Neuronal stem cell (in vitro differentiated cells): ENCODE measurements around the gene PMPCB.

Experiments
- DNase-seq: peaks from one replicate; pipeline ENCODE4 v3.0.0-alpha.2; 2013; ENCODE audit warnings: low spot score
- H2AFZ ChIP-seq: one replicate; pipeline ENCODE4 v1.6.1; 2013; ENCODE audit warnings: mild to moderate bottlenecking, low read length, inconsistent platforms
- H2AK5ac ChIP-seq: 2 replicates; pipeline ENCODE4 v1.6.1; 2013; ENCODE audit warnings: low read depth, mild to moderate bottlenecking, inconsistent platforms, low read length, moderate library complexity, mixed read lengths
- H2BK120ac ChIP-seq: 2 replicates; pipeline ENCODE4 v1.6.1; 2013; ENCODE audit warnings: low read depth, mild to moderate bottlenecking, inconsistent platforms, low read length, moderate library complexity, mixed read lengths
- H2BK12ac ChIP-seq: one replicate; pipeline ENCODE4 v1.6.1; 2013; ENCODE audit warnings: low read length, inconsistent platforms
- H2BK15ac ChIP-seq: 2 replicates; pipeline ENCODE4 v1.6.1; 2013; ENCODE audit warnings: mild to moderate bottlenecking, low read length, inconsistent platforms, mixed read lengths
- H2BK5ac ChIP-seq: one replicate; pipeline ENCODE4 v1.6.1; 2013; ENCODE audit warnings: inconsistent platforms, mild to moderate bottlenecking, low read length, moderate library complexity
- H3K14ac ChIP-seq: one replicate; pipeline ENCODE4 v1.6.1; 2013; ENCODE audit warnings: low read length, inconsistent platforms
- H3K18ac ChIP-seq: 2 replicates; pipeline ENCODE4 v1.6.1; 2013; ENCODE audit warnings: low read length, inconsistent platforms
- H3K23ac ChIP-seq: 2 replicates; pipeline ENCODE4 v1.6.1; 2013; ENCODE audit warnings: low read depth, mild to moderate bottlenecking, mixed read lengths, low read length, inconsistent platforms; ENCODE audit not compliant: poor library complexity
- H3K27ac ChIP-seq: replicated peaks from 3 replicates; pipeline ENCODE4 v1.5.1; 2013; ENCODE audit warnings: low read length, inconsistent platforms
- H3K27me3 ChIP-seq, 3 experiments: 2 replicates each; pipeline ENCODE4 v1.6.1; 2013; ENCODE audit warnings: low read length in 3 of 3, mild to moderate bottlenecking in 2 of 3, inconsistent platforms in 1 of 3, low read depth in 1 of 3, mixed read lengths in 1 of 3, moderate library complexity in 1 of 3; ENCODE audit not compliant: control insufficient read depth in 3 of 3, insufficient read depth in 3 of 3
- H3K36me3 ChIP-seq, 2 donors: replicated peaks in 1 of 2; 2 replicates each; pipeline ENCODE4 v1.6.1; 2013; ENCODE audit warnings: low read length in 2 of 2; ENCODE audit not compliant: control insufficient read depth in 2 of 2, insufficient read depth in 2 of 2
- H3K4ac ChIP-seq: 2 replicates; pipeline ENCODE4 v1.6.1; 2013; ENCODE audit warnings: inconsistent platforms, mild to moderate bottlenecking, low read length, moderate library complexity
- H3K4me1 ChIP-seq, 2 donors: 1 replicate in 1 of 2; 2 replicates in 1 of 2; pipeline ENCODE4 v1.6.1; 2013; ENCODE audit warnings: low read length in 2 of 2, low read depth in 1 of 2; ENCODE audit not compliant: control insufficient read depth in 2 of 2, insufficient read depth in 1 of 2
- H3K4me2 ChIP-seq: one replicate; pipeline ENCODE4 v1.6.1; 2013; ENCODE audit warnings: mild to moderate bottlenecking, low read length, inconsistent platforms; ENCODE audit not compliant: insufficient read depth, poor library complexity, severe bottlenecking
- H3K4me3 ChIP-seq, 2 donors: 2 replicates each; pipeline ENCODE4 v1.5.1; 2013; ENCODE audit warnings: low read length in 2 of 2, mild to moderate bottlenecking in 2 of 2, inconsistent platforms in 1 of 2, moderate library complexity in 1 of 2
- H3K79me1 ChIP-seq: one replicate; pipeline ENCODE4 v1.6.1; 2013; ENCODE audit warnings: low read depth, mild to moderate bottlenecking, inconsistent platforms, low read length, moderate library complexity
- H3K9ac ChIP-seq: one replicate; pipeline ENCODE4 v1.6.1; 2013; ENCODE audit warnings: mild to moderate bottlenecking, low read depth, low read length, inconsistent platforms; ENCODE audit not compliant: poor library complexity
- H3K9me3 ChIP-seq, 2 donors: replicated peaks in 1 of 2; 2 replicates each; pipeline versions ENCODE3 to v1.6.1; 2013; ENCODE audit warnings: low read length in 2 of 2, mild to moderate bottlenecking in 2 of 2, inconsistent platforms in 1 of 2, low read depth in 1 of 2, mixed read lengths in 1 of 2, moderate library complexity in 1 of 2; ENCODE audit not compliant: control insufficient read depth in 2 of 2, insufficient read depth in 1 of 2
- H4K8ac ChIP-seq: one replicate; pipeline ENCODE4 v1.6.1; 2013; ENCODE audit warnings: low read depth, mild to moderate bottlenecking, inconsistent platforms, low read length, moderate library complexity
- H4K91ac ChIP-seq: one replicate; pipeline ENCODE4 v1.6.1; 2013; ENCODE audit warnings: low read length, low read depth, mild to moderate bottlenecking, inconsistent platforms; ENCODE audit not compliant: poor library complexity
- WGBS, 2 donors: extraction: QIAGEN DNeasy Blood & Tissue Kit; methylation state at CpG; one replicate each; pipeline ENCODE4 v1.1.7; 2013; ENCODE audit warnings: missing lambda C conversion rate in 2 of 2, mixed read lengths in 1 of 2; ENCODE audit not compliant: insufficient read length in 2 of 2, insufficient replicate concordance in 1 of 2; ENCODE audit errors: extremely low coverage in 2 of 2; 5-methylcytosine and 5-hydroxymethylcytosine counted together

The PMPCB gene

DNA sequence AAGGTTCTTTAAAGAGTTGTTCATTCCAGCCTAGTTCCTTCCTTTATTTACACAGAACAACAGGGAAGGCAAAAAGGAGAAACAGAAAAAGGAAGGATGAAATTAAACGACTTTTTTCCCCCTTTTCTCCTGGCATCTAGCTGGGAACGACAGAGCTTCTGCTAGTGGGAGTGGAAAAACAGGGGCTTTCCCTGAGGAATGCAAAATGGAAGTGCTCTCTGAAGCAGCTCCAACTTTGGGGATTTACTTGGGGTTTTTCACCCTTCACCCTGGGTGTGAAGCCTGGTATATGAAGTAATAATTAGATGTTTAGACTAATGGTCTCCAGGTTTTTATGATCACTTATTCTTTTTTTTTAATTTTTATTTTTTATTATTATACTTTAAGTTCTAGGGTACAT lies 4.2 kb downstream of the PMPCB start:
- Histone ChIP-seq H3K36me3 (peaks cover 23 to 80% of the 10 kb centered on the region in 2 donors), H3K4me2 (no peak overlapping the region), H2BK15ac (no peak overlapping the region), H4K91ac (no peak overlapping the region), H3K27me3 (no peaks in the 10 kb centered on the region), H2AK5ac (no peak overlapping the region), H3K18ac (no peak overlapping the region), H3K4ac (no peak overlapping the region), H2BK12ac (no peak overlapping the region), H2AFZ (no peak overlapping the region), H2BK5ac (no peak overlapping the region), H3K27ac (no peak overlapping the region), H3K14ac (no peak overlapping the region), H4K8ac (no peak overlapping the region), H3K79me1 (peaks cover 4% of the 10 kb centered on the region), H3K9me3 (no peaks in the 10 kb centered on the region), H3K23ac (no peak overlapping the region), H2BK120ac (no peak overlapping the region), H3K4me3 (no peak overlapping the region), H3K9ac (no peak overlapping the region), H3K4me1 (peaks cover 4 to 5% of the 10 kb centered on the region in 2 donors)
- DNase-seq = no peak
- WGBS, 2 donors = no CpG with 5 or more reads among the region's 2 CpGs

DNA sequence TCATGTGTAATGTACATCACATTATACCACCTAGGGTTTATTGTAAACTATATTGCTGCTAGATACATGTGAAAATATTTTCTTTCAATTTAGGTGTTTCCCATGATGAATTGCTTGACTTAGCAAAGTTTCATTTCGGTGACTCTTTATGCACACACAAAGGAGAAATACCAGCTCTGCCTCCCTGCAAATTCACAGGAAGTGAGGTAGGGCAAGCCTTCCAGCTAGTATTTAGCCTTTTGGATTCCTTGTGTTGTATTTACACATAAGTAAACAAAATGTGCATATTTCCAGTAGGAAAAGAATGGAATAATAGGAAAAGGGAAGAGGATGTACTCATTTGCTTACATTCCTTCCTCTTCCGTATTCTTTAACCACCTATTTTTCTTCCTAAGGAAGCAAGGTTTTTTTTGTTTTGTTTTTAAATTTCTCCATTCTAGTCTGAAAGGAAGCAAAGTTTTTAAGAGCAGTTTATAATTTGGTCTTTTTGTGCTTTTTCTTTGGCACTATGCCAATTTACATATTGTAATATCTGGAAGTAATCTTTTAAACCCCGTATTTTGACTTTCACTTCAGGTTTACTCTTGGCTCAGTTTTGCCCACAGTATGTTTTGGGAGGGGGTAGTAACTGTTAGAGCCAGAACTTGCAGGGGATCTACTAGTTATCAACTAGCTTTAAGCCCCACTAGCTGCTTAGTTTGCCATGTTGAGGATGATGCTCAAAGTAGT lies 10.4 kb downstream of the PMPCB start:
- H3K9ac ChIP-seq = no peak overlapping the region
- H3K4ac ChIP-seq = no peak overlapping the region
- H3K79me1 ChIP-seq = peaks cover 2% of the 10 kb centered on the region
- no peak overlapping the region for H2BK12ac ChIP-seq
- no peak overlapping the region for H3K4me3 ChIP-seq
- H3K4me1 ChIP-seq = no peaks in the 10 kb centered on the region
- H4K91ac ChIP-seq = no peak overlapping the region
- no peak overlapping the region for H3K27ac ChIP-seq
- H3K36me3 ChIP-seq = peaks cover 20 to 100% of the 10 kb centered on the region in 2 donors
- no peak overlapping the region for H2AK5ac ChIP-seq
- no peak overlapping the region for H2AFZ ChIP-seq
- H3K14ac ChIP-seq = no peak overlapping the region
- H2BK120ac ChIP-seq = no peak overlapping the region
- no peak overlapping the region for H3K18ac ChIP-seq
- no peak overlapping the region for H2BK5ac ChIP-seq
- DNase-seq = no peak
- no peaks in the 10 kb centered on the region for H3K27me3 ChIP-seq
- no peak overlapping the region for H3K4me2 ChIP-seq
- H4K8ac ChIP-seq = no peak overlapping the region
- no CpG with 5 or more reads among the region's 3 CpGs for WGBS, 2 donors
- H2BK15ac ChIP-seq = no peak overlapping the region
- H3K23ac ChIP-seq = no peak overlapping the region
- H3K9me3 ChIP-seq = no peaks in the 10 kb centered on the region

DNA sequence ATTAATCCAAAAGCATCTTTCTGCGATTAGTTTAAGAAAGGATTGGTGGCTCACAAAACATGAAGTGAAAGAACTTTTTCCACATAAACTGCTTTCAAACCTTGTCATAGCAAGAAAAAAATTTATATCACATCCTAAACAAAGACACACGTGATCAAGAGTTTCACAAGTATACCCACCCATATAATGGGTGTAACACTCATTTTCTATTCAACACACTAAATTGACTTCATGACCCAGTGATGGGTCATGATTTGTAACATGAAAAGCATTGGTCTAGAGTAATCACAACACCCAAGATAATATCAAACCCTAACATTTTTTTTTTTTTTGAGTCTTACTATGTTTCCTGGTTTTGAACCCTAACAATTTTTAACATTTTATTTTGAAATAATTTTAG lies 17.6 kb downstream of the PMPCB start:
- no peak overlapping the region for H4K8ac ChIP-seq
- no peak for DNase-seq
- H3K79me1 ChIP-seq = no peaks in the 10 kb centered on the region
- H2BK12ac ChIP-seq = no peak overlapping the region
- no peak overlapping the region for H3K4me2 ChIP-seq
- H3K14ac ChIP-seq = no peak overlapping the region
- WGBS, 2 donors = no CpG with 5 or more reads among the region's 2 CpGs
- H3K9ac ChIP-seq = no peak overlapping the region
- no peak overlapping the region for H4K91ac ChIP-seq
- no peaks in the 10 kb centered on the region for H3K4me1 ChIP-seq
- no peak overlapping the region for H3K4ac ChIP-seq
- H3K23ac ChIP-seq = no peak overlapping the region
- H2BK15ac ChIP-seq = no peak overlapping the region
- no peak overlapping the region for H2BK5ac ChIP-seq
- no peaks in the 10 kb centered on the region for H3K27me3 ChIP-seq
- peaks cover 25 to 99% of the 10 kb centered on the region in 2 donors for H3K36me3 ChIP-seq
- no peak overlapping the region for H3K27ac ChIP-seq
- H3K9me3 ChIP-seq = no peaks in the 10 kb centered on the region
- H2AFZ ChIP-seq = no peak overlapping the region
- no peak overlapping the region for H3K18ac ChIP-seq
- H2AK5ac ChIP-seq = no peak overlapping the region
- H3K4me3 ChIP-seq = no peak overlapping the region
- H2BK120ac ChIP-seq = no peak overlapping the region

DNA sequence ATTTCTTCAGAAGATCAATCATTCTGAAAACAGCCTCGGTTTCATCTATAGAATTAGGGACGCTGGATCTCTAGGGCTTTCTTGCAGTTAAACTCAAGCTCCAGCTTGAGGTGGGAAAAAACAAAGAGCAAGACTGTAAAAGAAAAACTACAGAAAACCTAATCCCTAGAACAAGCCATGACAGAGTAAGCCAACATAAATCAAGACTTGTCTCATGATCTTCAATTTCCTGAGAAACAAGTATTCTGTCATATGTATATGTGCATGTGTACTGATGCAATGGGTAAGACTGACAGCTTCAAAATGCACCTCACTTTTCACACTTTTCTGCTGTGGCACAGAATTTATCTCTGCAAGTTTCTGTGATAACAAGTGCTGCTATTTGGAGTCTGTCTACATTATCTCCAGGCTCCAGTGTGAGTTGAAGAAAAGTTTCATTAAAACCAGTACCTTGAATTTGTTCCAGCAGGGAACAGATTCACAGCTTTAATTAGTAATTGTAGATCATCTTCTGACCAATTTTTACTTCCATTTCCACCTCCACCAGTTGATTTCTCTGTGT lies 19.2 kb downstream of the PMPCB start:
- peaks cover 27 to 97% of the 10 kb centered on the region in 2 donors for H3K36me3 ChIP-seq
- H3K4me2 ChIP-seq = no peak overlapping the region

More for the DNA sequence above, 19.2 kb downstream of the PMPCB start:
- Histone ChIP-seq H3K27ac (no peak overlapping the region), H3K9ac (no peak overlapping the region), H3K79me1 (no peaks in the 10 kb centered on the region), H2BK12ac (no peak overlapping the region), H3K4ac (no peak overlapping the region), H2AFZ (no peak overlapping the region), H2BK120ac (no peak overlapping the region), H2AK5ac (no peak overlapping the region), H3K4me1 (no peaks in the 10 kb centered on the region), H3K27me3 (no peaks in the 10 kb centered on the region), H3K14ac (no peak overlapping the region), H2BK15ac (no peak overlapping the region), H3K4me3 (no peak overlapping the region), H3K23ac (no peak overlapping the region), H3K9me3 (no peaks in the 10 kb centered on the region), H3K18ac (no peak overlapping the region), H2BK5ac (no peak overlapping the region), H4K8ac (no peak overlapping the region), H4K91ac (no peak overlapping the region)
- no peak for DNase-seq
- no CpG with 5 or more reads among the region's 2 CpGs for WGBS, 2 donors
